Stimulated activated CD8-positive, alpha-beta memory T cell treated with anti-CD3 and anti-CD28 coated beads, Interleukin-4, amount 100 ng/mL, for 48 hours (primary cell): ENCODE results near the gene HAUS7.
"Not testable (repeated sequence)": the region's sequence is repeated elsewhere in the genome, so short reads cannot be mapped to it uniquely, and the experiment has no call there.

Source experiments
- DNase-seq: peaks from one replicate; pipeline ENCODE4 v3.0.0-alpha.2; 2020

HAUS7 gene

DNA sequence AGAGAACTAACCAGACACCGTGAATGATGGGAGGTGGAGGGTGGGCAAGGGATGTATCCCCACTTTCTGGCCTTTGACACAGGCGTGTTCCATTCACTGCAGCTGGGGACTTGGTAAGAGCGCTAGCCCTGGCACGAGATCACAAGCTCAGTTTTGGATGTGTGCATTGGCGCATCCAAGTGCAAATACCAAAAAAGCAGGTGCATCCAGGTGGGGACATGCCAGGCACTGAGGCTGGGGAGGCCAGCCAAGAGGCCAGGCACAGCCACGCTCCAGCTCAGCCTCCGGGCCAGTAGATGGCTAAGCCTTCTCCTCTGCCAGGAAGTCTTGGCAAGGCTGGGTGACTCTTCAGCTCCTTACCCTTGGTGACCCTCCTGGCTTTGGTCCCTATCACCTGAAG is 63.5 kb downstream of the HAUS7 start:
- no peak for DNase-seq

DNA sequence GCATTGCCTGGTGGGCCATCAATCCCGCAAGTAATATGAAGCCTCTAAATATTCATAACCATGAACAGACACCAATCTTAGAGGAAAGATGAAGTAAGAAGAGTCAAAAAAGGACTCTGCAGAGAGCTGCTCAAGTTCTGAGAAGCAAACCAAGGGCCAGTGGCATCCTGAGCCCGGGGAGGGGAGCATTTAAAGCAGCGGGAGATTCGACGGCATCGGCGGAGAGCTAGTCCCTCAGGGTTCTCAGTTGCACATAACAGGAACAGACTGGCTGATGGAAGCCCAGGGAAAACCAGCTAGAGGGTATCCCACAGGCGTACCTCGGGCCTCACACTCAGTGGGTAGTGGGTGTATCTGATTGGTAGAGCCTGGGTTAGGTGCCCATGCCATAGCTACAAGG is 64.4 kb downstream of the HAUS7 start:
- no peak for DNase-seq

DNA sequence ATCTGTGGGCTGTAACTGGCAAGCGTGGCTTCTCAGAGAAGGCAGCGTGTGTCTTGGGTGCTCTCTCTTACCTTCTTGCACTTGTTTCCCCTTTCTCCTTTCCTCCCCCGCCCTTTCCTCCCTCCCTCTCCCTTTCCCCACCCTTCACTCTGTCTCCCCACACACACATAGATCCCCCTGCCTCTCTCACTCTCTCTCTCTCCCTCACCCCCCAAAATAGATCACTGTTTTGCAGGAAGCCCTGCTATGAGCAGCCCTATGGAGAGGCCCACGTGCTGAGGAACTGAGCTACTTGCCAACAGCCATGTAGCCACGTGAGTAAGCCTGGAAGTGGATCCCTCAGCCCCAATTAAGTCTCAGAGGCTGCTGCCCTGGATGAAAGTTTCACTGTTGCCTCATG is 65.0 kb downstream of the HAUS7 start:
- no peak for DNase-seq

DNA sequence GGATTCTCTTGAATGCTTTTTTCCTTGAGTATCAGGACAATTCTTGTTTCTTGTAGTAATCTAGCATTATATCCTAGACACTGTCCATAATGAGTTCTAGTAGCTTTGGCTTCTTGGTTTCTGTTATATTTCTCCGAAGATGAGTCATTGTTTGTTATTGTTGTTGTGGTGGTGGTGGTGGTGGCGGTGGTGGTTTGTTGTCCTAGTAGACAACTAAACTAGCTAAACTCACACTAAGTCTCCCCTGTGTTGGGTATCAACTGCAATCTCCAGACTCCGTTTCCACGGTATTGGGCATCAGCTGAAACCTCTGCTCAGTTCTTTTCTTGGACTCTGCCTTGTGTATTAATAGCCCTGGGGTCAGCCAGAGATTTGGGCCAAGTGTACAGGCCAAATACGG is 66.0 kb downstream of the HAUS7 start:
- not testable (repeated sequence) for DNase-seq

DNA sequence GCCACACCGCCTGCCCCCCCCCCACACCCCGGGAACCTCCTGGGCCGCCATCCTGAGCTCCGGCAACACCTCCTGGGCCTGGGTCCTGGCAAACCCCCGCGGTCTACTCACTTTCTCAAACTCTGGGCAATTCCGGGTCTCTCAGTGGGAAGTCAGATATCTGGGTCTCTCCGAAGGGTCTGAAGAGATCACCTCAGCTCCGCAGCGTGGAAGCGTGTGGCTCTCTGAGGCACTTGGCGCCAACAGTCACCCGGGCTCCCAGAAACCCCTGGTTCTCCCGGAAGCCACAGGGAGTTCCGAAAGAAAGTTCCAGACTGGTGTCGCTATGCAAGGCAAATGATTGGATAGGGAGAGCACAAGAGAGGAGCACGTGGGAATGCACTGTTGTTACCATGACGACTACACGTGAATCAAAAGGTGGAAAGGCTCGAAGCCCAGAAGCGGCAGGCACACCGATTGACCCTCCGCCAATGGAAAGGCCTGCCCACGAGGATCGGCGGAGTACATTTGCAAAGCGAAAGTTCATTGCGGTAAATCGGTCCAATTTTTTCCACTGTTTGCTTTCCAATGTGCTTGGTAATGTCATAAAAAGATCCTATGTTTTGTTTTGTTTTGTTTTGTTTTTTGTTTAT is 69.1 kb downstream of the HAUS7 start, which contains the start of gene PNMA6E:
PNMA6E (minus strand) TSS at position 218 of the 632 bp plus-strand sequence. CDS start 2,501 bp downstream, outside the sequence.
- DNase-seq: no peak

DNA sequence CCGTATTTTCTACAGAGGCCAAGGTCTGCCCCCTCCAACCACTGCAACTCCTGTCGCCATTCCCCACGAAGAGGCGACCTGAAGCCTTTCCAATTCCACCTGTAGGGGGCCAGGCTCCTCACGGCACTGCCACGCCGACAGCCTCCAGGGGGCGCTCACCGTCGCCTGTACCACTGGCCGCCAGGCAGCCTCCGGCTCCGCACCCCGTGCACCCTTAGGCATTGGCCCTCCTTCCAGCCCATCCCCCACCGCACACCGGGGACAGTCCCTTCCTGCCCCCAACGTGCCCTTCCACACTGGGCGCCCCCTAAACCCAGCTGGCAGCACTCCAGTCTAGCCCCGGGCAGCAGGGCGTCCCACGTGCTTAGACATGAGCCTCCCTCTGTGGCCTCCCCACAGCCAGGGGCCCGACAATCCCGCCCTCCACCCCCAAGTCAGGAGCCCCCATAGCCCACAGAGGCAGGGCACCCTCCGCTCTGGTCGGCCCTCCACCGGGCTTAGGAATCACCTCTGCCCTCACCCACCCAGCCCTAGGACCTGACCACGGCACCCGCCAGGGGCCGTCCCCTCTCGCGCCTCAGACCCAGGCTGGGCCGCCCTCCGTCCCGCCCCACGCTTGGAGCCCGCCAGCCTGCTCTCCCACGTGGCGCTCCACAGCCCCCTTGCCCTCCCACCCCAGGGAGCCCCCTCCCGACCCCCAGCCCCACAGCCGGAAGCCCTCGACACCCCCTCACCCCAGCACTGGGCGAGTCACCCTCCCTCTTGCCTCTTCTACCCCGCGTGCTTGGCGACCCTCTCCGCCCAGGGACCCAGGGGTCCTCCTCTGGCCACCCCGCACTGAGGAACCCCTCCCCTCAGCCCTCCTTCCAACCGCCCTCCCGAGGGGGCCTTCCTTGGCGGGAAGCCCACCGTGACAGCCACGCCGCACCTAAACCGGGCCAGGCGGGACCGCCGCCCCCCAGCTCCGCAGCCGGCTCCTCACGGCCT is 69.9 kb downstream of the HAUS7 start:
- DNase-seq: peak; percentile 79

DNA sequence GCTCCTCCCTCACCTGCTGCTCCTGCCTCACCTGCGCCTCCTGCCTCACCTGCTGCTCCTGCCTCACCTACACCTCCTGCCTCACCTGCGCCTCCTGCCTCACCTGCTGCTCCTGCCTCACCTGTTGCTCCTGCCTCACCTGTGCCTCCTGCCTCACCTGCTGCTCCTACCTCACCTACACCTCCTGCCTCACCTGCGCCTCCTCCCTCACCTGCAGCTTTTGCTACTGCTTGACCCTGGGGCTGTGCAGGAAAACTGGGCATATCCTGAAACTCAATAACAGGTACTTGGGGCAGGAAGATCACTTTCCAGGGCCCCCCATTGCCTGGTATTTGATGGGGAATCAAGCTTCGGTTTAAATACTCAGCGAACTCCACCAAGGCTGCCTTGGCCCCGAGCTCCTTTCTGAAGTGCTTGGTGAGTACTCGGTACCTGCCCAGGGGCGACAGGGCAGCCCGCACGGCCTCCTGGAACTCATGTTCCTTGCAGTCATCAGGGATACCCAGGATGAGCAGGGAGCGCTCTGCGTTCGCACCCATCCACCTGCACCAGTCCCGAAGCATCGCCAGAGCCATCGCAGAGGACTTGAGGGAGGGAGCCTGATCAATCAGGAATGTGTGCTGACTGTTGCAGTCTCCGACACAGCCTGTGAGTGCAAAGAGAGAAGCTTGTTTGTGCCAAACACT is 72.0 kb downstream of the HAUS7 start:
- DNase-seq: no peak
